Measurements from ENCODE around the gene UBE3B. TPM values are rescaled to one million over a fixed set of nuclear protein-coding genes. Genes with fewer than 3 reads are reported as not detected.

Gene UBE3B
- total RNA-seq, 2 experiments from 2014 or later = 29.8 to 32.3 TPM

DNA sequence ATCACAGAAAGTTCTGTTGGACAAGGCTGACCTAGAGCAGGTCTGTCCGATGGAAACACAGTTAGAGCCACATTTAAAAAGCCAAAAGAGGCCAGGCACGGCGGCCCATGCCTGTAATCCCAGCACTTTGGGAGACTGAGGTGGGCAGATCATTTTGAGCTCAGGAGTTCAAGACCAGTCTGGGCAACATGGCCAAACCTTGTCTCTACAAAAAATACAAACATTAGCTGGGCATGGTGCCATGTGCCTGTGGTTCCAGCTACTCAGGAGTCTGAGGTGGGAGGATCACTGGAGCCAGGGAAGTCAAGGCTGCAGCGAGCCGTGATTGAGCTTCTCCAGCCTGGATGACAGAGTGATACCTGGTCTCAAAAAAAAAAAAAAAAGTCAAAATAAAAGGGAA is 14.9 kb downstream of the UBE3B start:
- Mint-ChIP-seq H3K27me3 (no peaks in the 10 kb centered on the region), H3K36me3 (peaks cover 32% of the 10 kb centered on the region), H3K4me3 (no peak overlapping the region), H3K4me1 (ENCODE audit: low read depth) (no peaks in the 10 kb centered on the region), H3K9me3 (no peaks in the 10 kb centered on the region), H3K27ac (no peak overlapping the region)
- ChIA-PET CTCF (no interaction called here), POLR2A (no interaction called here)
- intact Hi-C loops (cut with micrococcal nuclease) = no loop called here
- DNase-seq = no peak

DNA sequence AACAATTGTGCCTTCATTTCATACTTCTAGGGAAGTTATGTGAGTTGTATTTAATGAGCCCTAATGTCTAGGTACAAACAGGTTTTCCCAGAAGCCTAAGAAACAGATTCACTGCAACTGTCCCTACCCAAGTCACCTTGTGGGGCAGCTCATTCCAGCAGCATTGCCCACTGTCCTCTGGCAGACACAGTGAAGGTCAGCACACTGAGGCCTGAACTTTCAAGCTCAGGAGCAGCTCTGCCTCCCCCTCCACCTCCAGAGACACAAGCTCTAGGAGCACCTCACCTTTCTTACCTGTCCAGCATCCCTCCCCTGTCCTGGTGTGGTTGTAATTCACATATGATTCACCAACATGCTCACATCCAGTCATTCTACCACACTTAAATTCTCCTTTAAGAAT is 15.7 kb downstream of the UBE3B start:
- Mint-ChIP-seq H3K27me3 (no peaks in the 10 kb centered on the region), H3K4me3 (no peak overlapping the region), H3K27ac (no peak overlapping the region), H3K9me3 (no peaks in the 10 kb centered on the region), H3K36me3 (peaks cover 37% of the 10 kb centered on the region), H3K4me1 (ENCODE audit: low read depth) (no peaks in the 10 kb centered on the region)
- intact Hi-C loops (cut with micrococcal nuclease) = no loop called here
- POLR2A ChIA-PET = no interaction called here
- DNase-seq = no peak
- CTCF ChIA-PET = no interaction called here

DNA sequence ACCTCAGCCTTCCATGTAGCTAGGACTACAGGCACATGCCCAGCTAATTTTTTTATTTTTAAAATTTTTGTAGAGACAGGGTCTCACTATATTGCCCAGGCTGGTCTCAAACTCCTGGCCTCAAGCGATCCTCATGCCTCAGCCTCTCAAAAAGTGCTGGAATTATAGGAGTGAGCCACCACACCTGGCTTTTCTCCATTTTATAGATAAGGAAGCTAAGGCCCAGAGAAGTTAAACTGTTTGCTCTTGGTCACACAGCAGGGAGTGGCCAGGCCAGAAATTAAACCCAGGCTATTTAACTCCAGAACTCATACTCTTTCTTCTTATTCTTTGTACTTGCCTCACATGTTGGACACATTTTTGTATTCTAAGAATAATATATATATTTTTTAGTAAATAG is 16.5 kb downstream of the UBE3B start:
- POLR2A ChIA-PET = no interaction called here
- Mint-ChIP-seq H3K27me3 (no peaks in the 10 kb centered on the region), H3K9me3 (no peaks in the 10 kb centered on the region), H3K4me1 (ENCODE audit: low read depth) (no peaks in the 10 kb centered on the region), H3K27ac (no peak overlapping the region), H3K4me3 (no peak overlapping the region), H3K36me3 (peaks cover 39% of the 10 kb centered on the region)
- CTCF ChIA-PET = interaction anchor here (0.7 kb wide), 1 partner anchor 1296 kb away, joined by 4 read pairs; no protein-coding TSS in a partner anchor
- DNase-seq = no peak
- intact Hi-C loops (cut with micrococcal nuclease) = no loop called here

DNA sequence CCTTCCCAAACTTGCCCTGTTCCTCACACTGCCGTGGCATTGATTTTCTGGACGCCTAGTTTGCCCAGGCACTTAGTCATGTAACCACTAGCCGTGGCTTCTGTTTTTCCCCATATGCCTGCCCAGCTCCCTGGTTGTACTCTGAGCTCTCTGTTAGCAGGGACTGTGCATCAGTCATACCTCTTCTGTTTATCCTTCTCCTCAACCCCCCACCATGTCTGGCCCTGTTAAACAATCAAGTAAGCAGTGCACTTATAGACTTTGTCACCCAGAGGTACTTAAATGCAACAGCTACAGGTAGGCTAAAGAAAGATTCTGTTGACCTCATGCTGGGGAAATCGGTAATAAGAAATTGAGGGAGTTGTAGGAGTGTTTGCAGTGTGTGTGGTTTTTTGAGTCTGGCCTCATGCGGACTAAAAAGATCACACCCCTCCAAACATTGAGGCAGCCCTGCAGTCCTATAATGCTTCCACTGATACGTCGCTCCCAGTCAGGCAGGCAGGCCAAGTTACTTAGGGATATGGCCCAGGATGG is 17.0 kb downstream of the UBE3B start:
- POLR2A ChIA-PET = no interaction called here
- H3K9me3 Mint-ChIP-seq = no peaks in the 10 kb centered on the region
- intact Hi-C loops (cut with micrococcal nuclease) = no loop called here
- no peak for DNase-seq
- CTCF ChIA-PET = interaction anchor here (1.6 kb wide), 1 partner anchor 66 kb away, joined by 3 read pairs; no protein-coding TSS in a partner anchor
- no peaks in the 10 kb centered on the region for H3K27me3 Mint-ChIP-seq
- no peak overlapping the region for H3K4me3 Mint-ChIP-seq
- H3K36me3 Mint-ChIP-seq = peaks cover 38% of the 10 kb centered on the region
- H3K4me1 Mint-ChIP-seq (ENCODE audit: low read depth) = no peaks in the 10 kb centered on the region
- no peak overlapping the region for H3K27ac Mint-ChIP-seq

DNA sequence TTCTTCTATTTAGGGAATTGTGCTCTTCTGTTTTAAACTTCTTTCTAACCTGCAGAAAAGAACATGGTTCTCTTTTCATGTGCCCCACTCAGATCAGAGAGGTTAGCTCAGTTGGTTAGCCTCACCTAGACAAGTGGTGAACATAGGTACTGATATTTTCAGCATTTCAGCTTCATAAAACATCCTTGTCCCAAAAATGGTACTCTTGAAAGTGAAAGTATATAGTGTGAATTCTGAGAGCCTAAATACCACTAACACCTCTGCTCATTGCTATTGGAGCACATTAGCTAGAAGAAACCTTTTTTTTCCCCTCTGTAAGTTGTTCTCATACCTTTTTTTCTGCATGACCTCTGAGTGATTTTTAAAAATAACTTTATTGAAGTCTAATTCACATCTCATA is 17.6 kb downstream of the UBE3B start:
- Mint-ChIP-seq H3K36me3 (peaks cover 37% of the 10 kb centered on the region), H3K9me3 (no peaks in the 10 kb centered on the region), H3K27me3 (no peaks in the 10 kb centered on the region), H3K4me1 (ENCODE audit: low read depth) (no peaks in the 10 kb centered on the region), H3K27ac (no peak overlapping the region), H3K4me3 (no peak overlapping the region)
- intact Hi-C loops (cut with micrococcal nuclease) = no loop called here
- ChIA-PET POLR2A (no interaction called here), CTCF (interaction anchor here (1.6 kb wide), 1 partner anchor 67 kb away, joined by 3 read pairs; no protein-coding TSS in a partner anchor)
- DNase-seq = no peak

DNA sequence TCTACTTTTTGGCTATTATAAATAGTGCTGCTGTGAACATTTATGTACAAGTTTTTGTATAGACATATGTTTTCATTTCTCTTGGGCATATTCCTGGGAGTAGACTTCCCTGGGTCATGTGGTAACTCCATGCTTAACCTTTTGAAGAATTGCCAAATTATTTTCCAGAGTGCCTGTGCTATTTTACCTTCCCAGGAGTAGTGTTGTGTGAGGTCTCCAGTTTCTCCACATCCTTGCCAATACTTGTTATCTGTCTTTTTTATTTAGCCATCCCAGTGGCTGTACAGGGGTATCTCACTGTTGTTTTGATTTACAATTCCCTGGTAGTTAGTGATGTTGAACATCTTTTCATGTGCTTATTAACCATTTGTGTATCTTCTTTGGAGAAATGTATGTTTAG is 18.9 kb downstream of the UBE3B start:
- Mint-ChIP-seq H3K4me1 (ENCODE audit: low read depth) (no peaks in the 10 kb centered on the region), H3K4me3 (no peak overlapping the region), H3K9me3 (no peaks in the 10 kb centered on the region), H3K27me3 (no peaks in the 10 kb centered on the region), H3K36me3 (peaks cover 38% of the 10 kb centered on the region), H3K27ac (no peak overlapping the region)
- intact Hi-C loops (cut with micrococcal nuclease) = no loop called here
- CTCF ChIA-PET = no interaction called here
- no peak for DNase-seq
- POLR2A ChIA-PET = no interaction called here

DNA sequence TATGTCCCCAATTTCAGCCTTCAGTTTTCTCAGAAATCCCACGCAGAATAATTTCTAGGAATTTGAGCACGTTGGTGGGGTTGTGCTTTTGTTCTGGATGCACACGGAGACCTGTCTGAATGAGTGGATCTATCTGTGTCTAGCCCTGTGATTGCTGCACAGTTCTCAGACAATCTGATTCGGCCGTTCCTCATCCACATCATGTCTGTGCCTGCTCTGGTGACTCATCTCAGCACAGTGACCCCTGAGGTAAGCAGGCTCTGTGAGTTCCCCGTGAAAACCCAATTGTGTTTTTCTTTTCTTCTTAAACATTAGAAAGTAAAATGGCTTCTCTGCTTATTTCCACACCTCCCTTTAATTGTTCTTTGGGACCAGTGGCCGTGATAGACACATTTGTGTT is 20.2 kb downstream of the UBE3B start:
- no peaks in the 10 kb centered on the region for H3K27me3 Mint-ChIP-seq
- no peaks in the 10 kb centered on the region for H3K4me1 Mint-ChIP-seq (ENCODE audit: low read depth)
- H3K9me3 Mint-ChIP-seq = no peaks in the 10 kb centered on the region
- POLR2A ChIA-PET = no interaction called here
- DNase-seq = no peak
- CTCF ChIA-PET = no interaction called here
- H3K27ac Mint-ChIP-seq = no peak overlapping the region
- intact Hi-C loops (cut with micrococcal nuclease) = no loop called here
- peaks cover 44% of the 10 kb centered on the region for H3K36me3 Mint-ChIP-seq
- no peak overlapping the region for H3K4me3 Mint-ChIP-seq

DNA sequence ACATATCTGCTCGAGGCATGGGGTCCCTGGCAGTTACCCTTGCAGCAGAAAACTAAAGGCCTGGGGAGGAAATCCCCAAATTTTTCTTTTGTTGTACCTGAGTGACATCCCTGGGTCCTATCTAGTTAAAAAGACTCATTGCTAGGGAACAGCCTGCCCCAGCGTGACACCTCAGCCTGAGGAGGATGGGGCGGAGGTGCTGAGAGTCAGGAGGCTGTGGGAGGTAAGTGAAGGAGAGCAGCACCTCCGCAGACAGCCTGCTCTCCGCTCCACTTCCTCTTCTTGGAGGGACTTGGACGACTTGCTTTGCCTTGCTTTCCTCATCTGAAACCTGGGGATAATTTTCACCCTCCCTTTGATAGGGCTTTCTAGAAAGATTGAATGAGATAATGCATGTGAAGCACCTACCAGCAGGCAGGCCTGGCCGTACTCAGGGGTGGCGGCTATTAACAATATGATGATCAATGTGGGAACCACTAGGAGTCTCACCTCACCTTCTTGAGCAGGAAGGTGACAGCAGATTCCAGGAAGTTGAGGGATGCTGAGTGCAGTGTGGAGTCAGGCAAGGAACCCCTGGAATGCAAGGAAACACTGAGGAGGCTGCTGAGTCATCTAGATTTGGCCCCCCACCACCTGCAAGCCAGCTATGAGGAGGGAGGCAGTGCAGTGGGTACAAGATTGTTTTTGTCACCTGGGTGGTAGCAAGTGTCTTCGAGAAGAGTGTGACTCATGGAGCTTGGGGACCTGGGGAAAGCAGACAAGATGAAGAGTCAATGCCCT is 23.2 kb downstream of the UBE3B start:
- no peaks in the 10 kb centered on the region for H3K4me1 Mint-ChIP-seq (ENCODE audit: low read depth)
- intact Hi-C loops (cut with micrococcal nuclease) = no loop called here
- no peaks in the 10 kb centered on the region for H3K9me3 Mint-ChIP-seq
- H3K4me3 Mint-ChIP-seq = no peak overlapping the region
- H3K27ac Mint-ChIP-seq = no peak overlapping the region
- no peaks in the 10 kb centered on the region for H3K27me3 Mint-ChIP-seq
- POLR2A ChIA-PET = no interaction called here
- H3K36me3 Mint-ChIP-seq = peaks cover 47% of the 10 kb centered on the region
- CTCF ChIA-PET = interaction anchor here (2.0 kb wide), 1 partner anchor 19 kb away, joined by 6 read pairs; no protein-coding TSS in a partner anchor
- DNase-seq = no peak

DNA sequence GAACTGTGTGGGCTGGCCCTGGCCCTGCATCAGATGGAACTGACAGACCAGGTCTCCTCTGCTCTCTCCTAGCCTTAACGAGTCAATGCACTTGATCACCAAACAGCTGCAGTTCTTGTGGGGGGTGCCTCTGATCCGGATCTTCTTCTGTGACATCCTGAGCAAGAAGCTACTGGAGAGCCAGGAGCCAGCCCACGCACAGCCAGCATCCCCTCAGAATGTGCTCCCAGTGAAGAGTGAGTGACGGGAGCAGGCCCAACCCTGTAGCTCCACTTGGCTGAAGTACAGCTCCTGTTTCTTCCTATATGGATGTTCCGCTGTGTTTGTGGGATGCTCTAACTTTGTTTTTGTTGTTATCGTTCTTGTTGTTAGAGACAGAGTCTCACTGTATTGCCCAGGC is 23.9 kb downstream of the UBE3B start:
- intact Hi-C loops (cut with micrococcal nuclease) = no loop called here
- ChIA-PET POLR2A (no interaction called here), CTCF (interaction anchor here (2.0 kb wide), 1 partner anchor 18 kb away, joined by 6 read pairs; no protein-coding TSS in a partner anchor)
- H3K27me3 Mint-ChIP-seq = no peaks in the 10 kb centered on the region
- DNase-seq = no peak
- H3K4me1 Mint-ChIP-seq (ENCODE audit: low read depth) = no peaks in the 10 kb centered on the region
- H3K9me3 Mint-ChIP-seq = no peaks in the 10 kb centered on the region
- H3K36me3 Mint-ChIP-seq = peaks cover 46% of the 10 kb centered on the region
- H3K4me3 Mint-ChIP-seq = no peak overlapping the region
- no peak overlapping the region for H3K27ac Mint-ChIP-seq

DNA sequence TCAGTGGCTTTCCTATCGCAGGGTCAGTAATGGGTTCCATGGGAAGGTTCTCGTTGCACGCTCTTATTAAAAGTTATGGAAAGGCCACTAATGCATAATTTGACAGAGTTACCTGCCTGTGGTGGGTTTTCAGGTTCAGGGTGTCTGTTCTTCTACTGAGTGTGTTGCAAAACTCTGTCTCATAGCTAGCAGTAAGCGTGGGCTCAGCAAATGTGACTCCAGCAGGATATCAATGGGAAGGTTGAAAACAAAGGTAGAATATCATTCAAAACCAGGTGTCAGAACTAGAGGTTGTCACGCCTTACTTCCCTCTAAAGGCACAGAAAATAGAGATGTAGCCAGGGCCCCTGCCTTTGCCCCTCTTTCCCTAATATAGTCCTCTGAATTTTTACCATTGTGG is 24.9 kb downstream of the UBE3B start:
- Mint-ChIP-seq H3K4me1 (ENCODE audit: low read depth) (no peaks in the 10 kb centered on the region), H3K36me3 (peaks cover 50% of the 10 kb centered on the region), H3K27ac (no peak overlapping the region), H3K9me3 (no peaks in the 10 kb centered on the region), H3K27me3 (no peaks in the 10 kb centered on the region), H3K4me3 (no peak overlapping the region)
- POLR2A ChIA-PET = no interaction called here
- no peak for DNase-seq
- CTCF ChIA-PET = interaction anchor here (2.0 kb wide), 1 partner anchor 17 kb away, joined by 6 read pairs; no protein-coding TSS in a partner anchor
- intact Hi-C loops (cut with micrococcal nuclease) = no loop called here

DNA sequence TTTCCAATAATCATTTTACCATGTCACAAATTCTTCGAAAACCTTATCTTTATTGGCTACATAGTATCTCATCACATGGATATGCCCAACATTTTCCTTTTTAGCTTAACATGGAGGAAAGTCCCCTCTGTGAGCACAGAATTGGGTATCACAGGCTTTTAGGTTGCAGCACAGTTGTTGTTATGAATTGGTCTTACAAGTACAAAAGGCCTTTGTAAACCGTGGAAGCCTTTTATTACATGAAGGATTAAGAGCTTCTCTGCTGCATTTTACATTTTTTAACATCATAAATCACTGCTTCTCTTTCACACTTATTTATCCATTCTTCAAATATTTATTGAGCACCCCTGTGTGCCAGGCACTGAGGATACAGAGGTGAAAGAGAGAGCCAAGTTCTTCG is 26.2 kb downstream of the UBE3B start:
- no peaks in the 10 kb centered on the region for H3K27me3 Mint-ChIP-seq
- POLR2A ChIA-PET = no interaction called here
- no peaks in the 10 kb centered on the region for H3K9me3 Mint-ChIP-seq
- peaks cover 43% of the 10 kb centered on the region for H3K36me3 Mint-ChIP-seq
- intact Hi-C loops (cut with micrococcal nuclease) = no loop called here
- no peak for DNase-seq
- no peaks in the 10 kb centered on the region for H3K4me1 Mint-ChIP-seq (ENCODE audit: low read depth)
- no peak overlapping the region for H3K4me3 Mint-ChIP-seq
- CTCF ChIA-PET = interaction anchor here (1.0 kb wide), 1 partner anchor 15 kb away, joined by 4 read pairs; no protein-coding TSS in a partner anchor
- no peak overlapping the region for H3K27ac Mint-ChIP-seq

DNA sequence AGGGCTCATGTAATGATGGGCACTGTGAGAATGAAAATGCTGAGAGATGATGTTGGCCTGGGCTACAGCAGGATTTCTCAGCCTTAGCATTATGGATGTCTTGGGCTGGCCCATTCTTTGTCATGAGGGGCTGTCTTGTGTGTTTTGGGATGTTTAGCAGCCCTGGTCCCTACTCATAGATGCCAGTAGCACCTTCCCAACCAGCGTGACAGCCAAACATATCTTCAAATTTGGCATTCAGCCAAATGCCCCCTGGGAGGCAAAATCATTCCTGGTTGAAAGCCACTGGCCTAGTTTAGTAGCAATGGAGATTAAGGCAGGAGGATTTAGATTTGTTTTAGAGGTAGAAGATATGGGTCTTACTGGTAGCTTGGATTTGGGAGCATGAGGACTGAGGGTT is 26.6 kb downstream of the UBE3B start:
- H3K4me3 Mint-ChIP-seq = no peak overlapping the region
- POLR2A ChIA-PET = no interaction called here
- H3K4me1 Mint-ChIP-seq (ENCODE audit: low read depth) = no peaks in the 10 kb centered on the region
- H3K36me3 Mint-ChIP-seq = peaks cover 43% of the 10 kb centered on the region
- CTCF ChIA-PET = interaction anchor here (1.0 kb wide), 1 partner anchor 15 kb away, joined by 4 read pairs; no protein-coding TSS in a partner anchor
- no peak for DNase-seq
- intact Hi-C loops (cut with micrococcal nuclease) = no loop called here
- no peaks in the 10 kb centered on the region for H3K9me3 Mint-ChIP-seq
- no peaks in the 10 kb centered on the region for H3K27me3 Mint-ChIP-seq
- no peak overlapping the region for H3K27ac Mint-ChIP-seq

DNA sequence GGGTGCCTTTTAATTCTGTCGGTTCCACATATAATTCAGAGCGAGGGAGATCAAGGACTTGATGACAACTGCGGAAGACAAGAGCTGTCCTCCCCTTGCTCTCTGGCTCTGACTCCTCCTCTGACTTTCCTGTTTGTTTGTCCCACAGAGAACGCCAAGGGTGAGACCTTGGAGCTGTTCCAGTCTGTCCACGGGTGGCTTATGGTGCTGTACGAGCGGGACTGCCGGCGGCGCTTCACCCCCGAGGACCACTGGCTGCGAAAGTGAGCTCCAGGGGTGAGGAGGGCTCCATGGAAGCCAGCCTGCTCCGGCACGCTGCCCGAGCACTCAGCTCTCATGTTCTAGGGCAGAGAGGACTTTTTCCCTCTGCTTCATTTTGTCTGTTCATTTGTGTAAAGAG is 32.8 kb downstream of the UBE3B start:
- POLR2A ChIA-PET = no interaction called here
- CTCF ChIA-PET = interaction anchor here (1.0 to 3.5 kb wide), 4 partner anchors 77 to 326 kb away, joined by 3 to 11 read pairs (median 4); no protein-coding TSS in a partner anchor

More for the DNA sequence above, 32.8 kb downstream of the UBE3B start:
- intact Hi-C loops (cut with micrococcal nuclease) = no loop called here
- no peaks in the 10 kb centered on the region for H3K4me1 Mint-ChIP-seq (ENCODE audit: low read depth)
- H3K4me3 Mint-ChIP-seq = no peak overlapping the region
- no peaks in the 10 kb centered on the region for H3K9me3 Mint-ChIP-seq
- H3K27me3 Mint-ChIP-seq = no peaks in the 10 kb centered on the region
- peaks cover 30% of the 10 kb centered on the region for H3K36me3 Mint-ChIP-seq
- no peak for DNase-seq
- no peak overlapping the region for H3K27ac Mint-ChIP-seq
